WERI-Rb-1 (cell line): ENCODE results near the gene NRAS.

Experiments used
- DNase-seq: peaks from one replicate; pipeline ENCODE4 v3.0.0-alpha.2; 2020
- H3K27ac ChIP-seq: fragments of 250-450 bp; sonication (Bioruptor Pico); 2 replicates; pipeline ENCODE4 v1.5.1; 2020; ENCODE audit warnings: mild to moderate bottlenecking, moderate library complexity
- H3K27me3 ChIP-seq: fragments of 250-450 bp; sonication (Bioruptor Pico); 2 replicates; pipeline ENCODE4 v1.5.1; 2021; ENCODE audit warnings: mild to moderate bottlenecking, low read depth, moderate library complexity; ENCODE audit not compliant: insufficient read depth, severe bottlenecking
- H3K36me3 ChIP-seq: fragments of 250-450 bp; sonication (Bioruptor Pico); 2 replicates; pipeline ENCODE4 v1.5.1; 2020; ENCODE audit warnings: mild to moderate bottlenecking, moderate library complexity
- H3K4me3 ChIP-seq: 2 replicates; pipeline ENCODE4 v1.5.1; 2011; ENCODE audit warnings: low read depth, mild to moderate bottlenecking, control low read depth, low read length
- H3K9me3 ChIP-seq: fragments of 250-450 bp; sonication (Bioruptor Pico); 2 replicates; pipeline ENCODE4 v1.5.1; 2021; ENCODE audit warnings: mild to moderate bottlenecking, moderate library complexity; ENCODE audit not compliant: severe bottlenecking
- TF ChIP-seq, protein P1 (sequence below): IDR thresholded peaks from 2 replicates; pipeline ENCODE4 v1.5.1; 2011; ENCODE audit warnings: low read depth, mild to moderate bottlenecking, control low read depth, inconsistent platforms, low read length

NRAS gene

GRCh38 chr1:114670083-114671010 is 46.2 kb downstream of the NRAS start:
- H3K4me3 ChIP-seq = peak overlapping the region; percentile 85
- no peaks in the 10 kb centered on the region for H3K9me3 ChIP-seq
- no peaks in the 10 kb centered on the region for H3K36me3 ChIP-seq
- TF ChIP-seq, protein P1, sequence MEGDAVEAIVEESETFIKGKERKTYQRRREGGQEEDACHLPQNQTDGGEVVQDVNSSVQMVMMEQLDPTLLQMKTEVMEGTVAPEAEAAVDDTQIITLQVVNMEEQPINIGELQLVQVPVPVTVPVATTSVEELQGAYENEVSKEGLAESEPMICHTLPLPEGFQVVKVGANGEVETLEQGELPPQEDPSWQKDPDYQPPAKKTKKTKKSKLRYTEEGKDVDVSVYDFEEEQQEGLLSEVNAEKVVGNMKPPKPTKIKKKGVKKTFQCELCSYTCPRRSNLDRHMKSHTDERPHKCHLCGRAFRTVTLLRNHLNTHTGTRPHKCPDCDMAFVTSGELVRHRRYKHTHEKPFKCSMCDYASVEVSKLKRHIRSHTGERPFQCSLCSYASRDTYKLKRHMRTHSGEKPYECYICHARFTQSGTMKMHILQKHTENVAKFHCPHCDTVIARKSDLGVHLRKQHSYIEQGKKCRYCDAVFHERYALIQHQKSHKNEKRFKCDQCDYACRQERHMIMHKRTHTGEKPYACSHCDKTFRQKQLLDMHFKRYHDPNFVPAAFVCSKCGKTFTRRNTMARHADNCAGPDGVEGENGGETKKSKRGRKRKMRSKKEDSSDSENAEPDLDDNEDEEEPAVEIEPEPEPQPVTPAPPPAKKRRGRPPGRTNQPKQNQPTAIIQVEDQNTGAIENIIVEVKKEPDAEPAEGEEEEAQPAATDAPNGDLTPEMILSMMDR = no peak
- H3K27ac ChIP-seq = no peak overlapping the region
- DNase-seq = peak; percentile 94
- no peaks in the 10 kb centered on the region for H3K27me3 ChIP-seq

- DNase-seq = no peak
- TF ChIP-seq, protein P1 = peak; percentile 28
- Histone ChIP-seq H3K4me3 (peak within 1 kb of the TSS; percentile 85), H3K27ac (no peak within 1 kb of the TSS), H3K36me3 (no peaks in the 10 kb centered on the region), H3K9me3 (no peaks in the 10 kb centered on the region), H3K27me3 (no peaks in the 10 kb centered on the region)
Observed at GRCh38 chr1:114669562-114670082, 46.9 kb downstream of the NRAS start, which contains the start of gene DENND2C. Gene DENND2C, minus strand, starts transcription at chr1:114670049. Its CDS starts 44,065 bp downstream, at chr1:114625984.

- TF ChIP-seq, protein P1 = no peak
- no peaks in the 10 kb centered on the region for H3K9me3 ChIP-seq
- H3K27ac ChIP-seq = no peak overlapping the region
- H3K4me3 ChIP-seq = peak overlapping the region; percentile 85
- no peak for DNase-seq
- H3K36me3 ChIP-seq = no peaks in the 10 kb centered on the region
- H3K27me3 ChIP-seq = no peaks in the 10 kb centered on the region
Observed at GRCh38 chr1:114668784-114669561, 47.6 kb downstream of the NRAS start.

- Histone ChIP-seq H3K36me3 (no peaks in the 10 kb centered on the region), H3K4me3 (no peak overlapping the region), H3K27ac (no peak overlapping the region), H3K9me3 (no peaks in the 10 kb centered on the region), H3K27me3 (no peaks in the 10 kb centered on the region)
- TF ChIP-seq, protein P1 = no peak
- DNase-seq = no peak
Observed at GRCh38 chr1:114668373-114668772, 48.2 kb downstream of the NRAS start.

DNA sequence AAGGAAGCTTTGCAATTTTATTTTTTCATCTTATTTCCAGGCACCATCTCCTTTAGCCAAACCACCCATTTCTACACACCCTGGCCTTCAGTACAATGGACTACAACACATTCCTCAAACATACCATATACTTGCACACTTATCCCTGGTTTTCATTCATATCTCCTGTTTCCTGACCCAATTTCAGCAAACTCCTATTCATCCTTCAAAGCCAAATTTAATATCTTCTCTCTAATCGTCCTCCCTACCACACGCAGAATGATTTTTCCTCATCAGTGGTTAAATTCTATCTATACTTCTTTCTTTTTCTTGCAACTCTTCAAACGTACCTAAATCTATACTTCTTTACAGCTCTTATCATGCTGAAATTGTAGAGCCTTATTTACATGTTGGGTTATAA is 49.6 kb downstream of the NRAS start:
- H3K27me3 ChIP-seq = no peaks in the 10 kb centered on the region
- no peaks in the 10 kb centered on the region for H3K9me3 ChIP-seq
- no peaks in the 10 kb centered on the region for H3K36me3 ChIP-seq
- TF ChIP-seq, protein P1 = no peak
- H3K27ac ChIP-seq = no peak overlapping the region
- no peak for DNase-seq
- H3K4me3 ChIP-seq = no peak overlapping the region
